Breast epithelium (tissue), 4 donors: ENCODE results near the gene NACAD. TPM values are rescaled to one million over a fixed set of nuclear protein-coding genes. Genes with fewer than 3 reads are reported as not detected.

ENCODE experiments used
- DNase-seq, 2 donors: peaks; one replicate each; pipeline ENCODE4 v3.0.0-alpha.2; 2019; ENCODE audit warnings: low spot score in 2 of 2
- H3K27ac ChIP-seq, 2 donors: fragments of 200-600 bp; sonication (generic) in 1 of 2; one replicate each; pipeline ENCODE4 v1.5.1; 2016 to 2019; ENCODE audit warnings: mild to moderate bottlenecking in 1 of 2
- H3K27me3 ChIP-seq, 2 donors: fragments of 200-600 bp; sonication (generic) in 1 of 2; one replicate each; pipeline versions ENCODE4 v1.5.1 to v1.6.0; 2017 to 2019; ENCODE audit warnings: control low read depth in 1 of 2, mild to moderate bottlenecking in 1 of 2
- H3K36me3 ChIP-seq: fragments of 200-600 bp; one replicate; pipeline ENCODE4 v1.5.1; 2019
- H3K4me1 ChIP-seq, 2 donors: fragments of 200-600 bp; sonication (generic); one replicate each; pipeline ENCODE4 v1.5.1; 2016 to 2019; ENCODE audit warnings: control low read depth in 1 of 2
- H3K4me3 ChIP-seq, 3 donors: fragments of 200-600 bp; sonication (generic); 1 replicate in 2 of 3; 2 replicates in 1 of 3; pipeline ENCODE4 v1.5.1; 2016 to 2019; ENCODE audit warnings: mild to moderate bottlenecking in 3 of 3, moderate library complexity in 2 of 3
- H3K9me3 ChIP-seq, 2 donors: fragments of 200-600 bp; sonication (generic) in 1 of 2; one replicate each; pipeline ENCODE4 v1.5.1; 2016 to 2019; ENCODE audit warnings: control low read depth in 1 of 2
- CTCF ChIP-seq, 3 donors: fragments of 450-650 bp; IDR thresholded peaks; one replicate each; pipeline ENCODE4 v1.5.1; 2016 to 2017; ENCODE audit warnings: antibody characterized with exemption in 3 of 3, mild to moderate bottlenecking in 3 of 3, moderate library complexity in 3 of 3
- POLR2A ChIP-seq: fragments of 450-650 bp; IDR thresholded peaks from one replicate; pipeline ENCODE4 v1.6.1; 2016; ENCODE audit warnings: antibody characterized with exemption, mild to moderate bottlenecking, moderate library complexity
- POLR2AphosphoS5 ChIP-seq, 3 donors: sonication (generic); formaldehyde crosslinking; IDR thresholded peaks; one replicate each; pipeline ENCODE4 v1.6.1; 2017; ENCODE audit warnings: antibody characterized with exemption in 3 of 3
- intact Hi-C: fragments of 100-400 bp; cut with DNase I; formaldehyde crosslinking; loops from one replicate; pipeline ENCODE4 v1.15.1; 2023; ENCODE audit warnings: low total_unique reads
- total RNA-seq, 3 donors: library from RNA; depleted of rRNA; stranded (reverse); fragments of >200 nt; gene quantifications; one replicate each; pipeline ENCODE4 v1.1.0, GENCODE V29; 2016

NACAD gene
- total RNA-seq, 3 donors from 2014 or later, result 1.2 to 7.5 (median 3.2) TPM

- Histone ChIP-seq H3K9me3 (no peaks in the 10 kb centered on the region), H3K27me3 (no peaks in the 10 kb centered on the region), H3K27ac (no peak overlapping the region), H3K4me1 (no peaks in the 10 kb centered on the region), H3K4me3 (no peak overlapping the region), H3K36me3 (no peaks in the 10 kb centered on the region)
- TF ChIP-seq POLR2A (no peak), POLR2AphosphoS5 (IDR thresholded peaks at IDR 0.05) (no peak), CTCF (IDR thresholded peaks at IDR 0.05) (no peak)
- DNase-seq, result no peak
- intact Hi-C loops, result no loop called here
Observed at GRCh38 chr7:45060295-45060694, 28.5 kb downstream of the NACAD start.

GRCh38 chr7:45057878-45058277 is 30.9 kb downstream of the NACAD start:
- TF ChIP-seq POLR2A, result no peak
- TF ChIP-seq POLR2AphosphoS5 (IDR thresholded peaks at IDR 0.05), result no peak
- TF ChIP-seq CTCF (IDR thresholded peaks at IDR 0.05), result no peak
- H3K27ac ChIP-seq, result no peak overlapping the region
- no peak overlapping the region for H3K4me3 ChIP-seq
- H3K4me1 ChIP-seq, result no peaks in the 10 kb centered on the region
- peak in 1 of 2 donors; percentile 19 for DNase-seq
- H3K27me3 ChIP-seq, result no peaks in the 10 kb centered on the region
- no peaks in the 10 kb centered on the region for H3K9me3 ChIP-seq
- H3K36me3 ChIP-seq, result no peaks in the 10 kb centered on the region
- intact Hi-C loops, result no loop called here

GRCh38 chr7:45055594-45056219 is 33.1 kb downstream of the NACAD start:
- H3K9me3 ChIP-seq, result no peaks in the 10 kb centered on the region
- TF ChIP-seq POLR2A (no peak), CTCF (IDR thresholded peaks at IDR 0.05) (no peak), POLR2AphosphoS5 (IDR thresholded peaks at IDR 0.05) (no peak)
- no peaks in the 10 kb centered on the region for H3K27me3 ChIP-seq
- no peak overlapping the region for H3K4me3 ChIP-seq
- H3K4me1 ChIP-seq, result no peaks in the 10 kb centered on the region
- no peaks in the 10 kb centered on the region for H3K36me3 ChIP-seq
- intact Hi-C loops, result no loop called here
- no peak overlapping the region for H3K27ac ChIP-seq
- DNase-seq, result no peak

GRCh38 chr7:45055016-45055415 is 33.8 kb downstream of the NACAD start:
- Histone ChIP-seq H3K4me3 (no peak overlapping the region), H3K9me3 (no peaks in the 10 kb centered on the region), H3K36me3 (no peaks in the 10 kb centered on the region), H3K27ac (no peak overlapping the region), H3K27me3 (no peaks in the 10 kb centered on the region), H3K4me1 (no peaks in the 10 kb centered on the region)
- intact Hi-C loops, result no loop called here
- DNase-seq, result peak in 1 of 2 donors; percentile 7
- TF ChIP-seq POLR2AphosphoS5 (IDR thresholded peaks at IDR 0.05) (no peak), CTCF (IDR thresholded peaks at IDR 0.05) (no peak), POLR2A (no peak)

- H3K4me3 ChIP-seq, result no peak overlapping the region
- no peaks in the 10 kb centered on the region for H3K27me3 ChIP-seq
- no peak overlapping the region for H3K27ac ChIP-seq
- DNase-seq, result peak in 1 of 2 donors; percentile 34
- intact Hi-C loops, result no loop called here
- H3K9me3 ChIP-seq, result no peaks in the 10 kb centered on the region
- H3K36me3 ChIP-seq, result no peaks in the 10 kb centered on the region
- no peaks in the 10 kb centered on the region for H3K4me1 ChIP-seq
- TF ChIP-seq POLR2AphosphoS5 (IDR thresholded peaks at IDR 0.05), result no peak
- TF ChIP-seq POLR2A, result no peak
- TF ChIP-seq CTCF (IDR thresholded peaks at IDR 0.05), result no peak
Observed at GRCh38 chr7:45054442-45054841, 34.3 kb downstream of the NACAD start.
